Stimulated activated CD4-positive, alpha-beta T cell treated with anti-CD3 and anti-CD28 coated beads, Interleukin-4, amount 100 ng/mL, for 1 hour (primary cell): ENCODE data around the gene VAMP2.

Source experiments
- DNase-seq: peaks from one replicate; pipeline ENCODE4 v3.0.0-alpha.2; 2020

Gene VAMP2

GRCh38 chr17:8153957-8154607, 8.7 kb downstream of the VAMP2 start:
- DNase-seq, result peak; percentile 82

GRCh38 chr17:8153525-8153956, 9.2 kb downstream of the VAMP2 start:
- DNase-seq, result peak; percentile 56

GRCh38 chr17:8153031-8153451, 9.7 kb downstream of the VAMP2 start:
- no peak for DNase-seq

GRCh38 chr17:8152112-8152775, 10.5 kb downstream of the VAMP2 start, which contains the start of gene PER1:
TSS of gene PER1 (minus strand) at chr17:8152404. CDS start at chr17:8150706, 1,698 bp downstream.
- peak; percentile 85 for DNase-seq

GRCh38 chr17:8151641-8152111, 11.1 kb downstream of the VAMP2 start:
- peak; percentile 26 for DNase-seq

GRCh38 chr17:8151120-8151640, 11.6 kb downstream of the VAMP2 start:
- DNase-seq, result peak; percentile 87

GRCh38 chr17:8150194-8151119, 12.3 kb downstream of the VAMP2 start:
- DNase-seq, result no peak

GRCh38 chr17:8149419-8150193, 13.1 kb downstream of the VAMP2 start:
- DNase-seq, result no peak

GRCh38 chr17:8148560-8148959, 14.2 kb downstream of the VAMP2 start:
- DNase-seq, result no peak

- DNase-seq, result no peak
Measured at GRCh38 chr17:8147805-8148404, 14.8 kb downstream of the VAMP2 start.

GRCh38 chr17:8147141-8147804, 15.5 kb downstream of the VAMP2 start:
- no peak for DNase-seq

- no peak for DNase-seq
Measured at GRCh38 chr17:8146381-8147140, 16.2 kb downstream of the VAMP2 start.

- DNase-seq, result no peak
Measured at GRCh38 chr17:8145811-8146210, 16.9 kb downstream of the VAMP2 start.

- DNase-seq, result no peak
Measured at GRCh38 chr17:8144401-8145231, 18.1 kb downstream of the VAMP2 start.

- DNase-seq, result no peak
Measured at GRCh38 chr17:8143581-8144400, 19.0 kb downstream of the VAMP2 start.

- no peak for DNase-seq
Measured at GRCh38 chr17:8142887-8143580, 19.7 kb downstream of the VAMP2 start.

GRCh38 chr17:8142158-8142886, 20.4 kb downstream of the VAMP2 start:
- DNase-seq, result no peak
